Midbrain (tissue), 1 donor: ENCODE data around the gene TGFA.
A peak's percentile ranks its signal among the peaks of the same experiment; 100 is the strongest.

Source experiments
- DNase-seq: peaks from one replicate; lab custom pipeline; 2025; lab: John Stamatoyannopoulos, UW

Gene TGFA

DNA sequence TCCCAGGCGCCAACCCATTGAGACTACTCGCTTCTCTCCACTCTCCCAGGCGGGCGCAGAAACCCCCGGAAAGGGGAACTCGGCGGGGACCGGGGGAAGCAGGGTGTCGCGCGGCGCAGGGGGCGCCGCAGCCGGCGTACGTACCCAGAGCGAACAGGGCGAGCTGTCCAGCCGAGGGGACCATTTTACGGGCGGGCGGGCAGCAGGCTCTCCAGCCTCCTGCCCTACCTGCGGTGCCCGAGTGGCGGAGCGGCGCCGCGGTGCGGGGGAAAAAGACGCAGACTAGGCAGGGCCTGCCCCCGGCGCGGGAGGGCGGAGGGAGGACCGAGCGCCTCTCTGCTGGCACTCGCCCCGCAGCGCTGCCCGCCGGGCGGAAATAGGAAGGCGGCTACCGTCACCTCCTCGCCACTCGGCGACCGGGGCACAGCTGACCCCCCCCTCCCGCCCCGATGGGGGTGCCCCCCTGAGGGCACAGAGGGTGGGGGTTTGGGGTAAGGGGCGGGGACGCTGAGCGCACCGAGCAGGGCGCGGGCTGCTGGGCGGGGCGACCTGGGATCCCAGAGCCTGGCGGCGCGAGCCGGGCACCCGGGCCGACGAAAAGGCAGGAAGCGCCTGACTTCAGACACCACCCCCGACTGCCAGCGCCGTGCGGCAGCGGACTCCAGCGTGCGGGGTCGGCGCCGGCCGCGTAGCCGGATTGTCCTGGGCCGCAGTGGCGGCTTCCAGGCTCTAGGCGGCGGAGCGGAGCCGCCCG lies at the start of gene TGFA:
TSS of gene TGFA (minus strand) at position 243 of the 754 bp plus-strand sequence. CDS start at position 184, 59 bp downstream.
- peak; percentile 87 for DNase-seq

DNA sequence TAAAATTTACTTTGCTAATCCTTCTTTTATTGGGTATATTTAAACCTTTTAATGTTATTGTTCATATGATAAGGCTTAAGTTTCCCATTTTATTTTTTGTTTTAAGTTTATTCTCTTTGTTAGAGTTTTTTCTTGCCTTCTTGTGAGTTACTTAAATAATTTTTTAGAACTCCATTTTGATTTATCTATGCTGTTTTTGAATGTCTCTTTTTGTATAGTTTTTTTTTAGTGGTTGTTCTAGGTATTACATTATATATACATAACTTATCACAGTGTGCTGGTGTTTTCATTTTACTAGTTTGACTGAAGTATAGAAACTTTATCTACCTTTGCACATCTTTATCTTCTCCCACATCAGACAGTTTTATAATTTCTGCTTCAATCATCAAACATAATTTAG lies 49.4 kb upstream of the TGFA start:
- DNase-seq: no peak

DNA sequence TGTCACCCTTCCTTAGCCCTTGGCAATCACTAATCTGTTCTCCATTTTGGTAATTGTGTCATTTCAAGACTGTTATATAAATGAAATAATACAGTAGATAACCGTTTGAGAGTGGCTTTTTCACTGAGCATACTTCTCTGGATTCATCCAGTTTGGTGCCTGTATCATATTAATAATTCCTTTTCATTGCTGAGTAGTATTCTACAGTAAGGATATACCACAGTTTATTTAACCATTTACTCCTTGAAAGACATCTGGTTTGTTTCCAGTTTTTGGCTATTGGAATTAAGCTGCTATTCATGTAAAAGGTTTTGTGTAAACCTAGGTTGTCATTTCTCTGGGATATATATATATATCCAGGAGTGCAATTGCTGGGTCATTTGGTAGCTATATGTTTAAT lies 44.6 kb upstream of the TGFA start:
- DNase-seq: no peak

DNA sequence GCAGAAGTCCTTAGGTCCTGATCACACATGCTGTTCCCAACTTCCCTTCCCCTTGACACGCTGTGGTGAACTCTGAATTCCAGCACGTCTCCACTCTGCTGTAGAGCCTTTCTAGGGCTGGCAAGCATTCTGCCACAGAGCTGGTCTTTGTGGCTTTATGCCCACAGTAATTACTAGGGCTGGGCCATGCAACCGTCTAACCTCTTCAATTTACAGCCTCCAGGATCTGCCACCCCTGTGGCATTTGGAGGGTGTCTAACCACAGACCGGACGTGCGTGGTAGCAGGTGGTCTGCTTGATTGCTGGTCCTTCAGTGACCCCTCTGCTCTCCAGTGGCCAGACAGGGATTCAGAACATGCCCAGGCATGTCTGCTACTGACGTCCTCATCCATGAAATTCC lies 43.1 kb upstream of the TGFA start:
- DNase-seq: no peak

DNA sequence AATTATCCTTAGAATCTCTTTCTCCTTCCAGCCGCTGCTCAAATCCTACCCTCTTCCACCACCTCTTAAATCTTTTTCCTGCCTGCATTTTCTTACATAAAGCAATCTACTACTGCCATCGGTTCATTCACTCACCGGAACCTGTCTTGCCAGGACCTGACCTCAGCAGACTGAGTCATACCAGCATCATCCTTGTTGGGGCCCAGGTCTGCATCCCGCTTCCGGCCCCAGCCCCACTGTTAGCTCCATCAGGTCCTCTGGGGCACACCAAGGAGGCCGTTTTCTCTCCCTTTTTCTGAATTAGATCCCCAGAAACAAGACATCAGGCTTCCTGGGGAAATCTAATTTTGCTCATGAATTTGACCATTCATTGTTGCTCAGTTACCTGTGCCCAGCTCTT lies 42.7 kb upstream of the TGFA start:
- no peak for DNase-seq

DNA sequence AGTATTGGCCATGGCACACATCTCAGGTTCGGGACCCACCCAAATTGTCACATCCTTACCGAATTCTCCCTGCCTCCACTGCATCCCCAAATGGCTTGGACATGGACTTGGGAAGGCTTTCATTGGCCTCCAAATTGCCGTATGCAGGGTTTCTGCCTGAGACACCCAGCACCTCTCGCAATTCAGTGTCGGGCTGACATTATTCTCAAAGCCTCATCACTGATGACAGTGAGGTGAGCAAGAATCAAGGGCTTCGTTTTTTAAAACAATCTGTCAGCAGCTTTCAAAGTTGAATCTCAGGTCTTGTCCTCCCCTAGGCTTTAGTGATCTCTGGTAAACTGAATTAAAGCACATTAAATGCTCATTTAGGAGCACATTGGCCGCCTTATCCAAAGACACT lies 29.5 kb upstream of the TGFA start:
- no peak for DNase-seq

DNA sequence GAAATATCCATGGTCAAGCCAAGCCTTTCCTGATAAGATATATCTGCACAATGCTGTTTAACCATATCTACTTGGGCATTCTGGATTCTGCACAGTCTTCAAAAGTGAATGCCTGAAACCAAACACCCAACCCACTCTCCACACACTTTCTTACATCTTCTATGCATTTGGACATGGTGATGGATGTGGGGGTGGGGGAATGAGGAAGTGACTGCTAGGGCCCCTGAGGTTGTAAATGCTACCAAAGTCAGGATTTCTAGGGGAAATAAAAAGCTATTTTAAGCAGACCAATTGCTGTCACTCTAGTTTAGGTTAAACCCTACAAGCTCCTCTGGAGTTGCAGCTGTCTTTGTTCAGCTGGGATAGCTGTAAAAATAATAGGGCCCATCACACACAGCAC lies 26.7 kb upstream of the TGFA start:
- no peak for DNase-seq

DNA sequence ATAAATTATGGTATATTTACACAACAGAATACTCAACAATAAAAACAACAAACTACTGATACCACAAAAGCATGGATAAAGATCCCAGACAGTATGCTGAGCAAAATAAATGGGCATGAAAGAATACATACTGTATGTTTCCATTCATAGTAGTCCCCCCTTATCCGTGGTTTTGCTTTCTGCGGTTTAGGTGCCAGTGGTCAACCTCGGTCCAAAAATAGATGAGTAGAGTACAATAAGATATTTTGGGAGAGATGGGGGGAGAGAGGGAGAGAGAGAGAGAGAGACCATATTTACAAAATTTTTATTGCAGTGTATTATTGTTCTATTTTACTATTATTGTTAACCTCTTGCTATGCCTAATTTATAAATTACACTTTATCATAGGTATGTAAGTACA lies 21.0 kb upstream of the TGFA start:
- DNase-seq: no peak

DNA sequence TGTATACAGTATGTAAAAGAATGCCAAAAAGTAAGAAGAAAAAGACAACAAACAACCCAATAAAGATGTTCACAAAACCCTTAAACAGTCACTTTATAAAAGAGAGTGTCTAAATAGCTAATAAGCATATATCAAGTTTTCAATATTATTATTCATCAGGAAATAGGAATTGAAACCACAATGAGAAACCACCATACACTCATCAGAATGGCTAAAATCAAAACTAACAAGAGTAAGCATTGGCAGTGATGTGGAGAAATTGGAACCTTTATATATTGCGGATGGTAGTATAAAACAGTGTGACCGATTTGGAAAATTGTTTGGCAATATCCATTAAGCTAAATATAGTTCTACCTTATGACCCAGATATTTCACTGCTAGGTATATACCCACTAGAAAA lies 20.5 kb upstream of the TGFA start:
- DNase-seq: no peak

DNA sequence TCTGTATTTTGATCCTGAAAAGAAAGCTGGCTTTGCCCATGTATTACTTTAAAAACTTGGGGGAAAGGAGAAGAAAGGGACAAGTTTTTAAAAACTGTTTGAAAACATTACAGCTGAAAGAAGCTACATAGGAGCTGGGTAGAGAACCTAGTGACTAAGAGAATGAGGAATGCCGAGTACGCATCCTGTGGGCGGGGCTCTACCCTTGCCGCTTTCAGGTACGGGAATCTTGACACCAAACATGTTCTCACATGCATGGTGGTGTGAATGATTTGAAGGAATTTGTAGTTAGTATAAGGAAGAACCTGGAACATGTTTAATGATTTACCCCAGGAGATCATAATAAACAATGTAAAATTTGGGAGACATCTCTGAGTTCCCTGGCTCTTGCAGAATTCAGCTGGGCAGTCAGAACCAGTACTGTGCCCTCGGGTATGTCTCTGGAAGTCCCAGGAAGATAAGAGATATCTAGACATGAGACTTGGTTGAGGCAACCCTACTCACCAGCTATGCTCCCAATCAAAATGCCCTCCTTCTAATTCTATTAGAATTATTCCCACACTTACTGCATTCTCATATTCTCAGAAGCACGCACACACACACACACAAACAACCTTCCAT lies 16.5 kb upstream of the TGFA start:
- no peak for DNase-seq

DNA sequence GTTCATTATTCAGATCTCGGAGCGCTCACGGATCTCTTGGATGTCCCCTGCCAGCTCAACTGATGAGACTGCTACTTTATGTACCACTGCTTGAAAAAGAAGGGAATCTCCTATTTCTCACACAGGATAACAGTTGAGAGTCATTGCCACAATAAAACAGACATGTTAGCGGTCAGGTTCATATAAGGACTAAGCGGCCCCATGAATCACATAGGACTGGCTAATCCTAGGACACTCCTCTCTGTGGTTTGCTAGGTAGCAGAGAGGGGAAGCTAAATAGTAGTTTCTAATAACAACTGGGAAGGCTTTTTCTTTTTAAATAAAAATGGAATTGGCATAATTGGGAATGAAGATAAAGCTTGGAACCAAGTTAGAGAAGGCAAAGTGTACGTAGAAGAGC lies 15.9 kb upstream of the TGFA start:
- DNase-seq: no peak

DNA sequence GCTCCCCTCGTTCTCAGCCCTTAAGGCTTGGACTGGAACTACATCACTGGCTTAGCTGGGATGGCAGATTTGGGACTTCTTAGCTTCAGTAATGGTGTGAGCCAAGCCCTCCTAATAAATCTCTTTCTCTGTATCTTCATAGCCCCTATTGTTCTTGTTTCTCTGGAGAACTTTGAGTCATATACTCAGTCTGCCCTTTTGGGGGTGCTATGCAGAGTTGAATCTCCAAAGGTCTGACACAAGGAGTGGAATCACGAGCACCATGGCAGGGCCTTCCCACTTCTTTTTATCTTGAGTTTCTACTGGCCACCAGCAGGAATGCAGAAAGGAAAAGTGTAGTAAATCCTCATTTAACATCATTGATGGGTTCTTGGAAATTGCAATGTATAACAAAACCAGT lies 13.3 kb upstream of the TGFA start:
- DNase-seq: no peak

DNA sequence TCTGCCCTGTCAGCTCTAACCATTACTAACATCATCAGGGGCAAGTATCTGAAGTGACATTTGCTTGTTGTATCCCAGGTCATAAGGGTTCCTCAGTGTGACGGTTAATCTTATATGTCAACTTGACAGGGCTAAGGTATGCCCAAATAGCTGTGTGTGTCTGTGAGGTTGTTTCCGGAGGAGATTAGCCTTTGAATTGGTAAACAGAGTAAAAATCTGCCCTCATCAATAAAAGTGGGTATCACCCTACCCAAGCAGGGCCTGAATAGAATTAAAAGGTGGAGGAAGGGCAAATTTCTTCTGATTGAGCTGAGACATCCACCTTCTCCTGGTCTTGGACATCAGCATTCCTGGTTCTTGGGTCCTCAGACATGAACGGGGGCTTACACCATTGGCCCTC lies 12.8 kb upstream of the TGFA start:
- no peak for DNase-seq

DNA sequence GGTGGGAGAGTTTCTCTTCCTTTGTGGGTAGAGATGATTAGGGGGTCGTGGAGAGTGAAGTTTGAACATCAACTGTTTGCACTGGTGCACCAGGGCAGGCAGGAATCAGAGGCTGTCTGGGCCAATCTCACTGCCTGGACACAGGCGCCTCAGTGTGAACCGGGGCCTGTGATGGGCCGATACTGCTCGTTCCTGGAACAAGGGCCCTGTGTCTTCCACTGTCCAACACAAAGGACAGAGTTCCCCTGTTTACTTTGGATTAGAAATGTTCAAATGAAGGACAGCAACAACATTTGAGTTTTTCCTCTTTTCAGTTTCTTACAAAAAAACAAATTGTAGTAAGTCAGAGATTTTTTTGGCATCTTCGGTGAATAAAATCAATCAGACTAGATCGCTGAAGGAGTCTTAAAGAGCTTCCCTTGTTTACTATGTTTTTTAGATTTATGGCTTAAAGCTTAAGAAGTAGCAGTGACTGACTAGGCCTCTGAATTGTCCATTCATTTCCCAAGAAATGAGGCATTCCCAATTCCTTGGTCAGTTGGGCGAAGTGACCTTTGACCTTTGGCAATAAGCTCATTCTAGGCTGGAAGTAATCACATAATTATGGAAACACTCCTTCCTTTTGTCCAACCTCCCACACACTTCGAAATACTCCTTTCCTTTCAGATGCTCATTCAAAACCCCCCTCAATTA lies 11.6 kb upstream of the TGFA start:
- DNase-seq: peak; percentile 86

DNA sequence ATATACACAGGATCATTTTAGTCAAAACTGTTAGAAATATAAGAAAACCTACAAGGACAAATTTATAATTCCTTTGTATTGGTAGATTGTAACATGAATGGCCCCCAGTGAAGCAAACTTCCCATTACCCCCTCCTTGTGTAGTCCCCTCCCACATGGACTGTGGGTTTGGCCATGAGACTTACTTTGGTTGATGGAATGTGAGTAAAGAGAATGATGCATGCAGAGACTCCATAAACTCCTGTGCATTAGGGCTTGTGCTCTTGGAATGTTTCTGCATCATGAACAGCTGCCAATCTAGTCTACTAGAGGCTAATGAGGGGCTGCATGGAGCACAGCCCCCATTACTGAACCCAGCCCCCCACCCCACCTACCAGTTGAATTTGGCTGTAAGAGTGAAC lies 8.3 kb upstream of the TGFA start:
- DNase-seq: no peak

DNA sequence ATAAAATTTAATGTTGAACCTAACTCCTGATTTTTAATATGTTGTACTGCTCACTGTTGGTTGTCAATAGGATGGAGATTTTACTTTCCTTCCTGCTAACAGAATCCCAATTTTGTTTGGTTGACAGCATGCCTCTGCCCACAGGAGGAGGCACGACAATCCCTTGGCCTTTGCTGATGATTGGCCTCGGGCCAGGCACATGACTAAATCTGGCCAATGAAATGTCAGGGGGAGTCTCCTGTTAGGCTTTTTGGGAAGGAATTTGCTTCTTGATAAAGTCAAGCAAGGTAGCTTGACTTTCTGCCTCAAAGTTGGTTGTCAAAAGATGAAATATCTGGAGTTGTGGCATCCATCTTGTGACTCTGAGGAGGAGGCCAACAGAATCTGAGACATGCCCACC lies 6.8 kb upstream of the TGFA start:
- no peak for DNase-seq

DNA sequence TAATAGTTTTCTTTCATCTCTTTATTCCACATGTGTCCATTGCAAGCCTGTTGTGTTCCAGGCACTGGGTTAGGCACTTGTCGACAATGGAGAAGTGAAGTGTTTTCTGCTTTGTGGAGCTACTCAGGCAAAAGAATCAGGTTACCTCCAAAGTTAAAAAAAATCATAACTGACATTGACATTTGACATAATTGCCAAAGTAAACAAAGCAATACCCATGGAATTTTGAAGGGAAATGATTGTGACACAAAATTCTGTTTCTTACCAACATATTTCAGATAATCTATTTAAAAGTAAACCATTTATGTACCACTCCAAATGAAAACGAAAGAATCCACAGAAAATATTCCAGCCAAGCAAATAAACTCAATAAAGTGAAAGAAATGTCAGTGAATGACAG lies 6.4 kb upstream of the TGFA start:
- DNase-seq: no peak

DNA sequence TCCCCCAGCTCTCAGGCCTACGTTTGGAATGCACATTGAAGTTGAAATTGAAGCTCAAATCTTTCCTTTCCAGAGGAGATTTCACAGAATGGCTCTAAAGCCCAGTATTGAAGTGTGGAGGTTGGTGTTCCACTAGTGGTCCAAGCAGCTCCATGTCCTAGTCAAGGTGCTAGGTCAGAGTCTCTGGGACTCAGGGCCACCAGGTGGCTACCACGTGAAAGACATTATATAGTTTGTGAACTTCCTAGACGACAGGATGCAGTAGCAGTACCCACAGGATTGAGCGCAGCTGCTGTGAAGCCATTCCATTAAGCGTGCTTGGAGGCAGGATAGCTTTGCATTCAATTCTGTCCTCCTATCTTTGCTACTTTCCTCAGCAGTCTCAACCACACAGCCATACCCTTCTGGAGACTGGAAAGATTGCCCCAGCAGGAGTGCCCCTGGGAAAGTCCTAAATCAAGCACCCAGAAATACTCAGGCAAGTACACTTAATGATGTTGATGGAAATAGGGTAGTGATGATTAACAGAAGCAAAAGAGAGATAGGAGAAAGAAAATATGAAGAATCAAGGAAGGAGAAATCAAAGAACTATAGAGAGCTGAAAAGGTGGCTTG lies 4.7 kb upstream of the TGFA start:
- DNase-seq: no peak

DNA sequence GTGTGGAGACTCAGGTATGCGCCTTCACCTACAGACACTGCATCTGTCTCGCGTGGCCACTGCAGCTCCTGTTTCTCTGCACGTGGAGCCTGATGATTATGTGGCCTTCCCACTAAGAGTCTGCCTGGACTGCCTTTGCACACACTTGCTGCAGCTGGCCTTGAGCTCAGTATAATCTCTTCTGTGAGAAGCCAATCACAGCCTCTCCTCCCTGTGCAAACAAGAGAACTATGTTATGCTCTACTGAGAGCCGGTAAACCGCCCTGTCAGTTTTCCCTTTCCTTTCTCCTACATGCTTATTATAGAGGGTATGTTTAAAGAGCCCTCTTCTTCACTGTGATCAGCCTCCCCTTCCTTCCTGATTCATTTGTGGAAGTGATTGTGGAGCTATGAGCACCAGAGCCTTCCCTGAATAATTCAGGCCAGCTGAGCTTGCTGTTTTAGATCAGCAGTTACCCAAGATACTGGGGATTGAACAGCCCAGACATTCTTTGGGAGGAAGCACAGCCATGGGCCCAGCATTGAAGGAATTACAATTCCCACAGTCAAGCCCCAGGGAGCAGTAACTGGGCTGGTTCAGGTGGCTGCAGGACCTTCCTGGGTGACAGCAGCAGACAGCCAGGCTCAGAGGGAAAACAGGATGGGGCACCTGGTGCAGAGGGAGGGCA lies 3.7 kb upstream of the TGFA start:
- peak; percentile 50 for DNase-seq

DNA sequence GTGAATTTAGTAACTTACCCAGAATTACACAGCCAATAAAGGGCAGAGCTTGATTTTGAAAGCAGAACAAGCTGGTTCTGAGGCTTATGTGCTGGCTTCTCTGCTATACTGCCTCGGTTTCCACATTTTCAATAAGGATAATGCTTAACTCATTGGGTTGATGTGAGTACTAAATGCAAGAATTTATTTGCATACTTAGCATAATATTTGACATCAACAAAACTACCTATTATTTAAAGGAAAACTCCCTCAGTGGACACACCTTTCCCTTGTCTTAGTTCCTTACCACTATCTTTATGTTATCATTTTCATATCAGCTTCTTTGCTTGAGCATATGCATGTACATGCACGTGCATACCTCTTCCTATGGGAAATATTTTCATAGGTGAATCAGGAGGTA lies 3.0 kb upstream of the TGFA start:
- DNase-seq: no peak

DNA sequence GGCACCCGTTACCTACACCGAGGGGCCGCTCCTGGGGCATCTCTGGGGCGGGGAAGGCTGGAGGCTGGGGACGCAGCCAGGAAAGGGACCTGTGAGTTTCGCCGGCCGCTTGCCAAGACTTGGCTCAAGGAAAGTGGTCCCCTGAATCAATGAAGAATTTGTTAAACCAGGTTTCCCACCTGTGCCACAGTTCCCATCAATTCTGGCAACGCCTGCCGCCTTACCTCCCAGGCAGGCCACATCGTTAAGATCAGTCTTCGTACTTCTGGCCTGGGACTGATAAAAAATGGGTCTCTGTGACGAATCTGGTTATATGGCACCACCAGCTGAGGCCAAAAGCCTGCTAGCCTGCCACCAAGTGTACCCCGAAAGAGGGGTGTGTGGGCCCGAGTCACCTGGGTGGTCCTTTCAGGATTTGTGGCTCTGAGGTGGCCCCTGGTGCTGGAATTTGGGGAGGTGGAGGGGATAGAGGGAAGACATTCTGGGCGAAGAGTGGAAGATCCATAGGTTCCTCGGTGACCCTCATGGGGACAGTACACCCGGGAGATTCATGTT lies 789 bp upstream of the TGFA start:
- DNase-seq: no peak

DNA sequence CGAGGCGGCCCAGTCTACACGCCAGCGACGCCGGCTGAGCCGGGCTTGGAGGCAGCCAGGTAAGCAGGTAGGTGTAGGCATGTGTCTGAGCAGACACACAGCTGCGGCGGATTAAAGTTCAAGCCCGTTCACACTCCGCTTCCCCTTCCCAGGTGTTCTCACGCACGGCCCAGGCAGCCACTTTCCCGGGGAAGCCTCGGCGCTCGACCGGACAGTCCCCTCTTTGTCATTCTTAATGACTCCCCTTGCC lies 367 bp downstream of the TGFA start:
- no peak for DNase-seq
